GM19099 (cell line): ENCODE data around the gene MRPL1.

ENCODE experiments used
- POLR2A ChIP-seq: IDR thresholded peaks from 3 replicates; pipeline ENCODE4 v1.6.1; 2011; ENCODE audit warnings: low read depth; ENCODE audit not compliant: insufficient read length; ENCODE audit errors: extremely low read depth

MRPL1 gene

DNA sequence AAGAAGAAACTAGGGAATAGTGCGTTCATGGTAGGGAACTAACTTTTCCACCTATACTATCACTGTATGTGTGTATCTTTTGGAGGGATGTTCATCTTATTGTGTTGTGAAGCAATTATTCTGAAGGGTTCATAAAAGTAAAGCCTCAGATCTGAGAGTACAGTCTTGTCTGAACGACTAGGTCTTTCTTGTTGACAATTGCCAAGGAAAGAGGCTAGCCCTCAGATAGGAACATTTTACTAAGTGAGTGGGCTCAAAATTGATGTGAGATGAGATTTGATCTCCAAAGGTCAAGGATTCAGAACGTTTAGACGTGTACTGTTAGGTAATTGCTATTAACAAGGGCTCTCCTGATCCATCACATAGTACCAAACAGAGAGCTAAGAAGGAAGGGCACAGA is 28.2 kb upstream of the MRPL1 start:
- TF ChIP-seq POLR2A: no peak

DNA sequence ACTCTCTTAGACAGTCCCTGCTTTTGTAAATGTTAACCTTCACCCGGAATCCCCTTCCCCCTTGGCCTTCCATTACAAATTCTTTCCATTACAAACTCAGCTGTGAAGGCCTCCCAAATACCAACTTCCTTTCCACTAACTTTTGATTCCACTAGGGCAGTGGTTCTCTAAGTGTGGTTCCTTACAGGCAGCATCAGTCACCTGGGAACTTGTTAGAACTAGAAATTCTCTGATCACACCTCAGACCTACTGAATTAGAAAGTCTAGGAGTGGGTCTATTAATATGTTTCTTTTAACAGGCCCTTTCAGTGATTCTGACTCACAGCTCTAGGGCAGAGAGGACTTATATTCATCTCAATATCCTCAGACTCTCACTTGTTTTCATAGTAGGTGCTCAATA is 19.0 kb upstream of the MRPL1 start:
- TF ChIP-seq POLR2A: no peak

DNA sequence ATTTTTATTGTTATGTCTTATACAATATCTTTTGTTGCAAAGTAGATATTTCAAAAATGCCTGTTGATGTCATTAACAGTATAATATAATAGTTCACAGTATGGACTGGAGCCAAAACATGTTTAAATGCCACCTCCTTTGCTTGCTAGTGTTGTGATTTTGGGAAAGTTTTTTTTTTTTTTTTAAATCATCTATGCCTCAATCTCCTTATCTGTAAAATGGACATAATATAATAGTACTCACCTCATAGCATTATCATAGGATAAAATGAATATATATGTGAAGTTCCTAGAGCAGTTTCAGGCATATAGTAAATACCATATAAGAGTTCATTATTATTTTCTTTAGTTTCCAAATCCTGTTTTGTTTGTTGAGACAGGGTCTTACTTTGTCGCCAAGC is 18.3 kb upstream of the MRPL1 start:
- no peak for TF ChIP-seq POLR2A

- no peak for TF ChIP-seq POLR2A
Observed at GRCh38 chr4:77845400-77845799, 17.2 kb upstream of the MRPL1 start.

DNA sequence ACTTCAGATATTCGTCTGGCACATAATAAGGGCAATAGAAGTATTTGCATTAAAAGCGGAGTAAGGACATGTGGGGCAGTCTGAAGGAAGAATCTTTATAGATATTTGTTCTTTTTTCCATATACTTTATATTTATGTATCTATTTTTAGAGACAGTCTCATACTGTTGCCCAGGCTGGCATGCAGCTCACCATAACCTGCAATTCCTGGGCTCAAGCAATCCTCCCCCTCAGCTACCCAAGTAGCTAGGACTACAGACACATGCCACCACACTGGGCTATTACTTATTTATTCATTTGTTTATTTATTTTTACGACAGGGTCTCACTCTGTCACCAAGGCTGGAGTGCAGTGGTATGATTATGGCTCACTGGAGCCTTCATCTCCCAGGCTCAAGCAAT is 16.7 kb upstream of the MRPL1 start:
- TF ChIP-seq POLR2A: no peak

- no peak for TF ChIP-seq POLR2A
Observed at GRCh38 chr4:77848508-77848907, 14.1 kb upstream of the MRPL1 start.

DNA sequence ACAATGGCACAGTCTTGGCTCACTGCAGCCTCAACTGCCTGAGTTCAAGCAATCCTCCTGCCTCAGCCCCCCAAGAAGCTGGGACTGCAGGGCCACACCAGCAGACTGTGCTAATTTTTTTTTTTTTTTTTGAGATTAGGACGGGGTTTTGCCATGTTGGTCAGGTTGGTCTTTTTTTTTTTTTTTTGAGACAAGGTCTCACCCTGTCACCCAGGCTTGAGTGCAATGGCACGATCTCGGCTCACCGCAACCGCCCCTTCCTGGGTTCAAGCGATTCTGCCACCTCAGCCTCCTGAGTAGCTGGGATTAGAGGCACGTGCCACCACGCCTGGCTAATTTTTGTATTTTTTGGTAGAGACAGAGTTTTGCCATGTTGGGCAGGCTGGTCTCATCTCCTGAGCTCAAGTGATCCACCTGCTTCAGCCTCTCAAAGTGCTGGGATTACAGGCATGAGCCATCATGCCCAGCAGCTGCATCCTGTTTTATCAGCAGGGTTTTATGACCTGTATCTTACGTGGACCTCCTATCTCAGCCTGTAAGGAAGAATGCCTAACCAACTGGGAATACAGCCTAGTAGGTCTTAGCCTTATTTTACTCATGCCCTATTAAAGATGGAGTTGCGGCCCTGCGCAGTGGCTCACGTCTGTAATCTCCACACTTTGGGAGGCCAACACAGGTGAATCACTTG is 13.2 kb upstream of the MRPL1 start:
- TF ChIP-seq POLR2A: no peak

GRCh38 chr4:77852892-77853495 is 9.6 kb upstream of the MRPL1 start:
- no peak for TF ChIP-seq POLR2A

DNA sequence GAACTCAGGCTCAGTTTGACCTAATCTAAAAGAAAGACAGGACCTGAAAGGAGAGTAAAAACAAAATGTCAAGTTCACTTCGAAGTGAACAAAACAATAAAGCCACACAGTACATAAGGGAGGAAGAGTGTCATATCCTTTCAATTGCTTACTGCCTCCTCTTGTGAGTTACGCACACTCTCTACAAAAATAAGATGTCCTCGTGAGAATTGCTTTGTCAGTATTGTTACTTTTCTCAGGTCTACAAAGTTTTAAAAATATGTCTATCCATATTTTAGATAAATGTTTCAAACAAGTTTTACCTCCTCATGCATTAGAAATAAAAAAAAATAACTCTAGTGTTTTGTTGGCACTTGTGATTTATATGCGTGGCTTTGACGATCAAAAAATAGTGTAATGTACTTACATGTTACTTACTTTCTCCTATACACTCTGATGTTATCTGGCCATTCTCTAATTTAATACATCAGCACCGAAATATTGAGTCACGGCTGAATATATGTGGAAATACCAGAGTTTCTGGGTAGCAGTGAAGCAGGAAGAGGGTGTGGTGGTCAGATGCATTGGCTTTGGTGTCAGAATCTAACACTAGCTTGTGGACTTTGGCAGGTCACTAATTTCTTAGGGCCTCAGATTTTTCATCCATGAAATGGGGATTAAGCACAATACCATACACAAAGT is 8.1 kb upstream of the MRPL1 start:
- no peak for TF ChIP-seq POLR2A

DNA sequence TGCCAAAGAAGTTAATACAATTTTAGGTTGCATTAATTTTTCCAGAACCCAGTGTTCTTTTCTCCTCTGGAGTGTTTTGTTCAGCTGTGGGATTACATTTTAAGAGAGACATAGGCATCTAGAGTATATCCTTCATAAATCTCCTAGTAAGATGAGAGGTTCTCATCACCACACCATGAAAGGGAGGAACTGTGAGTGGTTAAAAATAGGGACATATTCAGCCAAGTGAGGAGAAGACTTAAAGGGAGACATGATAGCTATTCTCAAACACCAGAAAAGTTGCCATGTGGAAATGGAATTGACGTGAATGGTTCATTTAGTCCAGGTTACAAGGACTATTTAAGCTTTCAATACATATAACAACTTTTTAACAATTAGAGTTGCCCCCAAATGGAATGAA is 6.5 kb upstream of the MRPL1 start:
- no peak for TF ChIP-seq POLR2A

DNA sequence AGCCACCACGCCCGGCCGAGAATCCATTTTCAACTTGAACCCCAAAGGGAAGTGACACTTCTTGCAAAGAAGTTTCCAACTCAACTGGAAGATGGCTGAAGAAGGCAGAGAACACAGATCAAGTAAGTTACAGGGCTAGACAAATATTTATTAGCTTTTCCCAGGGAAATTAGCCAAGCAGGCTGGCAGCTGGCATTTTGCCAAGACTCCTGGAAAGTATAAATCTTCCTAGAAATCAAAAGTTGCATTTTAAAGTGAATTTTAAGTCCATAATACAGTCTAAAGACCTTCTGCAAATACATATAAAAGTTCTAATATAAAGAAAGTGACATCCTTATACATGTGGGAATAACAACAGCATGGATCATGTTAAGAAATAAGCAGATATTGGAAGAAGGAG is 3.4 kb upstream of the MRPL1 start:
- no peak for TF ChIP-seq POLR2A

DNA sequence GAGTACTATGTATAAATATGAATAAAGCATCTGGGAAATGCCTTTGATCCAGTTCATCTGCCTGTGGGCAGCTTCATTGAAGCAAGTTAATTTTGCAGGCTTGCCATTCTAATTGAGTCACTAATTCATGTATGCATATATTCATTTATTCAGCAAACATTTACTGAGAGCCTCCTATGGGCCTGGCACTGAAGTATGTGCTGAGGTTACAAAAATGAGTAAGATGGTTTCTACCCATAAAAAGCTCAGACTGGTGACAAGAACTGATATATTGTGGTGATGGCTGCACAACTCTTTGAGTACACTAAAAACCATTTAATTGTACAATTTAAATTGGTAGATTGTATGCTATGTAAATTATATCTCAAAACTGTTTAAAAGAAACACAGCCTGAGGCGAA is 1.1 kb upstream of the MRPL1 start:
- TF ChIP-seq POLR2A: no peak

- no peak for TF ChIP-seq POLR2A
Observed at GRCh38 chr4:77865259-77865658, 2.6 kb downstream of the MRPL1 start.

DNA sequence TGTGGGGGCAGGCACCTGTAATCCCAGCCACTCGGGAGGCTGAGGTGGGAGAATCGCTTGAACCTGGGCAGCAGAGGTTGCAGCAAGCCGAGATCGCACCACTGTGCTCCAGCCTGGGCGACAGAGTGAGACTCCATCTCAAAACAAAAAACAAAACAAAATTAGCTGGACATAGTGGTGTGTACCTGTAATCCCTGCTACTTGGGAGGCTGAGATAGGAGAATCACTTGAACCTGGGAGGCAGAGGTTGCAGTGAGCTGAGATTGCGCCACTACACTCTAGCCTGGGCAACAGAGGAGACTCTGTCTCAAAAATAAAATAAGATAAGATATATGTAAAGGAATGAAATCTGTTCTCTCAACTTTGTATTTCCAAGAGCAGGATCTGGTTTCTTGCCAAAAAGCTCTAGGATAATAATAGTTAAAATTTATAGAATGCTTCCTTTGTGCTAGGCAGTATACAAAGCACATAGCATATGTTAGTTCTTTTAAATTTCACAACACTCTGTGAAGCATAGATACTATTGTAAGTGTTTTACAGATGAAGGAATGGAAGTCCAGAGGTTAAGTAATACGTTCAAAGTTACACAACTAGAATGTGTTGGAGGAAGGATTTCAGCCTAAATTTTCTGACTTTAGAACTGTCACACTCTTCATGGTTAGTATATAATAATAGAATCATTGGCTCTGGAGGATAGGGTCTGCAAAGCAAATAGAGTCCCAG is 10.3 kb downstream of the MRPL1 start:
- TF ChIP-seq POLR2A: no peak

DNA sequence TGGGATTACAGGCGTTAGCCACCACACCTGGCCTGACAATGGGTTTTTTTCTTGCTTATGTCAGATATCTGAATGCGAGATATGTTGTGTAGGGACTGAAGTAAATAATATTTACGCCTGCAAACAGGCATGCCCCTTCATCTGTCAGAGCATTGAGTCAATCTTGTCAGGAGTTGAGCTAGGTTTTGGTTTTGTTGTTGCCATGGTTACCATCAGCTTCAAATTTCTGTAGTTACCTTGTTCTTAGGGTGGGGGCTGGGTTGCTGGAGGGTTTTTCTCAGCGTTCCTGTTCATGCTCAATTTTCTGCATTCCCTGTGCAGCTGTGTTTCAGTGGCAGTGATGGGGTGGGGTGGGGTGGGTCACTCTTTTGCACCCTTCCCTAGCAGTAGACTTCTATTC is 14.5 kb downstream of the MRPL1 start:
- no peak for TF ChIP-seq POLR2A
